MM.1S (cell line): ENCODE results near the gene PGRMC2.

Source experiments
- CTCF ChIP-seq: fragments of 300-600 bp; sonication (generic); IDR thresholded peaks from 2 replicates; pipeline ENCODE4 v1.5.1; 2016; ENCODE audit warnings: antibody characterized with exemption, low read length, mixed read lengths
- EZH2 ChIP-seq: fragments of 300-600 bp; sonication (generic); optimal IDR thresholded peaks from 2 replicates; pipeline ENCODE3; 2017; ENCODE audit warnings: low read depth, mild to moderate bottlenecking, antibody characterized with exemption, low read length, mixed read lengths
- EZH2phosphoT487 ChIP-seq: fragments of 300-600 bp; sonication (generic); IDR thresholded peaks from 2 replicates; pipeline ENCODE4 v1.6.1; 2018; ENCODE audit warnings: antibody characterized with exemption, low read length

- TF ChIP-seq CTCF = no peak
- TF ChIP-seq EZH2phosphoT487 = no peak
- no peak for TF ChIP-seq EZH2
These were observed 31.7 kb downstream of the PGRMC2 start for GRCh38 chr4:128255906-128256305.
